ENCODE measurements around the gene GALNT15.

GALNT15 gene

DNA sequence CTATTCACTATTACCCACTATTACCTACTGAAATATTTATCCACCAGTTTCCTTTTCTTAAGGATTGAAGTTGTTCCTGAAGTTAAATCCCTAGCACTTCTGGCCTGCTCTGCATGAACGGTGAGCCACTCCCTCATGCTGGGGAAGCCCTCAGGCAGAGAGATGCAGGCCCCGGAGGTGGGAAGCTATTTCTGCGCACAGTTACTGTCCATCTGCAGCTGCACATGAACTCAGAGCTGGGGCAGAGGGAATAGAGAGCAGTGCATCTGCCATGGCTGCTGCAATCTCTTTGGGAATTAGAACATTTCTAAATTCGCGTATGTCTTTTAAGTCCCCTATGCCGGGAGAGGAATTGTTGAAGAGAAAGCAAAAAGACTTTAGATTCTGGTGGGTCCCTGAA is 6.3 kb upstream of the GALNT15 start:
- DNase-seq (ENCODE audit: low read depth in 2 of 2): no peak

DNA sequence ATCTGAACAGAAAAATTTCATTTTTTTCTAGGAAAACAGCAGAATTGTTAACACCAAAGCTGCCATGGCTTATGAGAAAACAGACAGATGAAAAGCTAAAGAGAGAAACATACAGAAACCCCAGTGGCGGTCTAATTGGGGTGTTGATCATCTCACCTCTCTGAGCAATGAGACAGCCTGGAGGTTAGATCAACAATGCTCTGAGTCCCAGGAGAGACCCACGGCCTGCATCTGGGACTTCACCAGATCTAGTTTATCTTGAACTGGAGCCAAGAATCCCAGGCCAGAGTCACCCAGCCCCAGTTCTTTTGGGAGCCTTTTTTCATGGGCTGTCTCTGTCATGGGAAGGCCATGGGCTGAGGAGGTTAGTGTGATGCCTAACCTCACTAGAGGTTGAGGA is 3.5 kb upstream of the GALNT15 start:
- DNase-seq (ENCODE audit: low read depth in 2 of 2): no peak

DNA sequence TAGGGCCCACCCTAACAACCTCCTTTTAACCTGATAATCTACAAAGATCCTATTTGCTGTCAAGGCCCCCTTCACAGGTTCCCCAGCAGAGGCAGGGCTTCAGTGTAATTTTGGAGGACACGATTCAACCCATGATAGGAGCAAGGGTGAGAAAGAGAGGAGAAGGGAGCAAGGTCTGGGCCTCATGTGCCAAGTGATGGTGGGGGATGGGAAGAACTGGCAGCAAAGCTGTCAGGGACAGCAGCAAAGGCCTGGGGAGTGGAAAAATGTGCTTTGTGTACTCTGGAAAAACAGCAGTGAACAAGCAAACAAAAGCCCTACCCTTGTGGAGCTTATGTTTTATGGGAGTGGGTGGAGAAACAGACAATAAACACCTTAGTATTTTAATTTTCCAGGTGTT is 2.7 kb upstream of the GALNT15 start:
- DNase-seq (ENCODE audit: low read depth in 2 of 2): no peak

DNA sequence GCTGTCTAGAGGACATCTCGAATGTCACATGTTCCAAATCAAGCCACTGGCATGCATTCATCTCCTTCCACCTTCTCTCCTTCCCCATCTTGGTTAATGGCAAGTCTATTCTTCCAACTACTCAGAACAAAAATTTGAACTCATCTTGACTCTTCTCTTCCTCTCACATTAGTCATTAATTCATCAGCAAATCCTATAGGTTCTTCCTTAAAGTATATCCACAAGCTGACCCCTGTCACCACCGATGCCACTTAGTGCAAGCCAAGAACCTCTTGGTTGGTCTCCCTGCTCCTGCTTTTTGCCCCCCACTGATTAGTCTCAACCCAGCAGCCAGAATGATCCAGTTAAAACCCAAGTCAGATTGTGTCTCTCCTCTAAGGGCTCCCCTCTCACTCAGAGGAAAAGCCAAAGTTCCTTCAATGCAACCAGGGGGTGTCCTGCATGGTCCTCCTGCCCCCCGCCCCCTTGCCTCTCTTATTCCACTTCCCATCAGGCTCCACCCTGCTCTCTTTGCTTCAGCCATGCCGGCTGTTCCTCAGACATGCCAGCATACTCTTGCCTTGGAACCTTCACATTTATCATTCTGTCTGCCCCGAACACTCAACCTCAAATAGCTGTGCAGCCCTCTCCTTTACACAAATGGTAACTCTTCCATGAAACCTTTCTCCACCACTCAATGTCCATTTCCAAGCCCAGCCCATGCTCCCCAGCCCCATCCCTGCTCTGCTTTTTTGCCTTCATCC is 1.0 kb upstream of the GALNT15 start:
- DNase-seq (ENCODE audit: low read depth in 2 of 2): no peak

DNA sequence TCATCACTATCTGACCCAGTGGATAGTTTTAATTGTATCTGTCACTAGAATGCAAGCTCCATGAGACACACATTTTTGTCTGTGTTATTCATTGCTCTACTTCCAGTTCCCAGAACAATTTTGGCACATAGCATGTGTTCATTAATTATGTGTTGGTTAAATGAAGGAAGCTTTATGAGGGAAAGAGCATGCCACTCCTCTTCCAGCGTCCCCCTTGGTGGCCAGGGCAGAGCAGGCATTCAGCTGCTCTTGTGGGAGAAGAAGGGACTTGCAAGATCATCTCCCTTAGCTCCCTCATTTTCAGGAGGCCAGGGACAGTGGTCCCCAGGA is 489 bp upstream of the GALNT15 start:
- DNase-seq (ENCODE audit: low read depth in 2 of 2): peak; percentile 78 to 79

DNA sequence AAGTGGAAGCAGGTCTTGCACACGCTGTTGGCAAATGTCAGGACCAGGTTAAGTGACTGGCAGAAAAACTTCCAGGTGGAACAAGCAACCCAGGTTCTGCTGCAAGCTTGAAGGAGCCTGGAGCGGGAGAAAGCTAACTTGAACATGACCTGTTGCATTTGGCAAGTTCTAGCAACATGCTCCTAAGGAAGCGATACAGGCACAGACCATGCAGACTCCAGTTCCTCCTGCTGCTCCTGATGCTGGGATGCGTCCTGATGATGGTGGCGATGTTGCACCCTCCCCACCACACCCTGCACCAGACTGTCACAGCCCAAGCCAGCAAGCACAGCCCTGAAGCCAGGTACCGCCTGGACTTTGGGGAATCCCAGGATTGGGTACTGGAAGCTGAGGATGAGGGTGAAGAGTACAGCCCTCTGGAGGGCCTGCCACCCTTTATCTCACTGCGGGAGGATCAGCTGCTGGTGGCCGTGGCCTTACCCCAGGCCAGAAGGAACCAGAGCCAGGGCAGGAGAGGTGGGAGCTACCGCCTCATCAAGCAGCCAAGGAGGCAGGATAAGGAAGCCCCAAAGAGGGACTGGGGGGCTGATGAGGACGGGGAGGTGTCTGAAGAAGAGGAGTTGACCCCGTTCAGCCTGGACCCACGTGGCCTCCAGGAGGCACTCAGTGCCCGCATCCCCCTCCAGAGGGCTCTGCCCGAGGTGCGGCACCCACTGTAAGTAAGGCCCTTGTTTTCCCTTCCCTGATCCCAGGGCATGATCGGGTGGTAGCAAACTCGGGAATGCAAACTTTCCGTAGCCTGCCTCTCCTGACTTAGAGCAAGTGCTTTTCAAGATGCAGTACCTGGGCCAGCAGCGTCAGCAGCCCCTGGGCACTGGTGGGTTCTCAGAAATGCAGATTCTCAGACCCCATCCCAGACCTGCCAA is 759 bp downstream of the GALNT15 start:
- DNase-seq (ENCODE audit: low read depth in 2 of 2): no peak

DNA sequence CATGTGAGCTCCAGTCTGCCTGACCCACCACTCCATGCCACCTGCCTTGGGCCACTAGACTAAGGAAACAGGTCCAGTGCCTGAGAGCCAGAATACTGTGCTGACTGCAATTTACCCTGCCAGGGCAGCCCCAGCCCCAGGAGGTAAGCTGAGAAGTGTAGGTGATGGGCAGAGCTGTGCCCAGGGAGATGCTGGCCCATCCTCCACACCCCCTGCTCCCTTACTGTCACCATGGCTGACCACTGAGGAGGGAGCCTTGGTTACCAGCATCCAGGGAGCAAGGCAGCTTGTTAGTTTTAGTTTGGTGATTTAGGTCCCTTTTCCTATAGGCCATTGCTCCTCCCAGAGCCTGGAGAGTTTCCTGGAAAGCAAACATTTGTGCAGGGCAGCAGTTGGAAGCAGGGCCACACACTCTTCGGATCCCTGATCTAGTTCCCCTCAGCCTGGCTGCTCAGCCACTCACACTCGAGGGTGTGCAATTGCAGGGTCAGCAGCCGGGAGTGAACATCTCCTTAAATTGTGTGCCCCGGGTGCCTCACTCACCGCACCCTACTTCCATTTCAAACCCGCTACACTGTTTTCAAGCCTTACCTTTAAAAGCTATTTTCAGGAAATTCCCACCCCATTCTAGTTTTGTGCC is 2.0 kb downstream of the GALNT15 start:
- DNase-seq (ENCODE audit: low read depth in 2 of 2): no peak

DNA sequence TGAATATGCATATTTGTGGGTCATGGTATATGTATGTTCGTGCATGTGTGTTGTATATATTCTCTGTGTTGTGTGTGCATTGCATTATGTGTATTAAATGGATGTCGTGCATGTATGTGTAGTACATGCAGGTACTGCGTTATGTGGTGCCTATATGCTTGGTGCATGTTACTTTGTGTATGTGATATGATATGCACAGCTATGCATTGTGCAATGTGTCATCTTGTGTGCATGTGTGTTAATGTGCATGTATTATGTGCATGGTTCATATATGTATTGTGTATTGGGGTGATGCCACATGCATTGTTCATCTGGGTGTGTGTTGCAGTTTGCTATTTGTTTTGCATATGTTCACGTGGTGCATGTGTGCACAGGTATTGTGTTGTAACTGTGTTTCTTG is 2.9 kb downstream of the GALNT15 start:
- DNase-seq (ENCODE audit: low read depth in 2 of 2): no peak

DNA sequence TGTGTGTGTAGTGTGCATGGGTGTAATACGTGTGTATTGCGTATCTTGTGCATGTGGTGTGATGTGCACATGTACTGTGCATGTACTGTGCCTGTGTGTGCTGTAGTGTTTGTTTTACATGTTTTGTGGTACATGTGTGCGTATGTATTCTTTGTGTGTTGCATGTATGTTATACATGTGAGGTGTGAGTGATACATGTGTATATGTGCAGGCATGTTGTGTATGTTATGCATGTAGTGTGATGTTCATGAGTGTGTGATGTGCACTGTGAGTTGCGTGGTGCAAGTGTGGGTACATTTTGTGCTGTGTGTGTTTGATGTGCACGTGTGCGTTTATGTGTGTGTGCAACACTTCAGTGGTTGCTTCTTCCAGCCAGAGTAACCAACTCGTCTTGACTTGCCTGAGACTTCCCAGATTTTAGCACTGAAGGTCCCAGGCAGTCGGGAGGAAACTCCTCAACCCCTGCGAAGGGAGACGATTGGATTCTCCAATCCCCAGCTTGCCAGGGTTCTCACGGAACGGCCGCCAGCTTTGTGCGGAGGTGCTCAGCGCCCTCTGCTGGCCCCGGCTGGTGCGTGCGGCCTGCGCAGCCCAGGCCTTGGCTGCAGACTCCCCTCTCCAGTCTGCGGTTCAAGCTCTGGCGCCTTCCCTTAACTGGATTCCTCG is 3.6 kb downstream of the GALNT15 start:
- DNase-seq (ENCODE audit: low read depth in 2 of 2): peak; percentile 84 to 86

DNA sequence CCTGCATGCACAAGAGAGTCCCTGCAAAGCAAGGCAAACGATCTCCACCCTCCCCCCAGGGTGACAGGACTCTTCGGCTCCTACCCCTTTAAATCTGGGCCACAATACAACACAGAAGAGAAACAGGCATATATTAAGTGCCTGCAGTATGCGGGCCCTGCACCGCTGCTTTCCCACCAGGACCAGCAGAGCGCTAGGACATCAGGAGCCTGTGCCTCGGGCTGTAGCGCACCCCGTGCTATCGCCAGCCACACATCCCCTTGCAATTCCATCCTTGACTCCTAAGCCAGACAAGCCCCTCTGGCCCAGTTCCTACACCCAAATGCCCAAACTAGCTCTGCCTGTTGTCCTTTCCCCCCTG is 4.1 kb downstream of the GALNT15 start:
- DNase-seq (ENCODE audit: low read depth in 2 of 2): no peak

DNA sequence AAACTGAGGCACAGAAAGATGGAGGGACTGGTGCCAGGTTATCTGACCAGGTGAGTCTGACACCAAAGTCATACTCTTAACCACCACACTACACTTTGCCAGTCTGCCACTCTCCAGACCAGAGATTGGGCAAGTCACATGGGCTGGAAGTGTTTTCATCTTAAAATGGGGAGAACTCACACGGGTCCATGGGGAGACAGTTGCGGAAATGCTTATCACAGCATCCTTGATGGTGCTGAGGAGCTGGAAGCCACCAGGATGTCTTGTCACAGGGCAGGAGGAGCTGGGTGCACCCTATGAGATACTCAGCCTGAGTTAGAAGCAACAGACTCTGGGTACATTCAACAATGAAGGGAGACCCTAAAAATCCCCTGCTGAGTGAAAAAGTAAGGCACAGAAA is 4.8 kb downstream of the GALNT15 start:
- no peak for DNase-seq (ENCODE audit: low read depth in 2 of 2)

DNA sequence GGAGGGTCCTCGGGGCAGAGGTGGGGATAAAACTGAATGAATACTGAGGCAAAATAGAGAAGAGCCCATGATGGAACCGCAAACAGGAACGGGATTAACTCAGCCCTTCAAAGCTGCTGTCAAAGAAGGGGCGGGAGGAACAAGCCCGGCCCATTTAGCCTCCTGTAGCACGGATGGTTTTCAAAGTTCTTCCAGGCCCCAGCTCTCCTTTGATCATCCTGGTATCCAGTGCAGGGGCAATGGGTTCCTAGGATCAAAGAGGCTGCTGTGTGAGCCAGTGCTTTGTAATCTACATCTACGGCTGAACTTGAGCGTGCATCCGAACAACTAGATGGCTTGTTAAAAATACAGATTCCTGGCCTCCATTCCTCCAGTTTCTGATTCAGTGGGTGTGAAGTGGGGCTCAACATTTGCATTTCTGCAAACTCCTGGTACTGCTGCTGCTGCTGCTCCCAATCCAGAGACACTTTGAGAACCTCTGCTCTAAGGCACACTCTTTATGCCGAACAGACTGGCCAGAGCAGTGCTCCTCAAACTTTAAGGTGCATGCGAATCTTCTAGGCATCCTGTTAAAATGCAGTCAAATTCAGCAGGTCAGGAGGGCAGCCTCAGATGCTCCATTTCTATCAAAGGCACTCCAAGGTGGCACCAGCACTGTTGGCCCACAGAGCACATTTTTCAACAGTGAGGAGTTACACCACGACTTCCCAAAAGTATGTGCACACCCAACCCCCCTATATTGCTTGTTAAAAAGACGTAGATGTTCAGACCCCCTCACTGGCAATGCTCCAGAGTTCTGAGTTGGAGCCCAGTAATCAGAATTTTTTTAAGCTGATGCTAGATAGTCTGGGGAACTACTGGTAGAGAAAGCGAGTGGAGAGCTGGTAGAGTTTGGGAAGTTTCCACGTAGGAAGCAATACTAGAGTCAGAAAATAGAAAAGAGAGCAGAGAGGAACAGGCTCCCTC is 5.6 kb downstream of the GALNT15 start:
- peak; percentile 62 to 64 for DNase-seq (ENCODE audit: low read depth in 2 of 2)

DNA sequence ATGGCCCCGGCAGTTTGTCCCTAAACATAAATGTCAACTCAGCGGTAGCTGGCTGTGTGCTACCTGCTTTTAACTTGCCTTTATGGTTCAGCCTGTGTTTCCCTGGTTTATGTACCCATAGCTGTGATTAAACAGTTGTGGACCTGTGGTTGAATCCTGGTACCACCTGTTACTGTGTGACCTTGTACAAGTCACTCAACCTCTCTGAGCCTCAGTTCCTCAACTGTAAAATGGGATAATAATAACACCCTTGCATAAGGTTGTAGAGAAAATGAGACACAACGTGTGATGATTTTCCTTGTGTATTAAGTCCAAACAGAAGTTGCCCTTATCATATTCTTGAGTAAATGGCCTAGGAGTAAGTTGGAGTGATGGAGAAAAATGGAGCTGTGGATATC is 6.3 kb downstream of the GALNT15 start:
- no peak for DNase-seq (ENCODE audit: low read depth in 2 of 2)

DNA sequence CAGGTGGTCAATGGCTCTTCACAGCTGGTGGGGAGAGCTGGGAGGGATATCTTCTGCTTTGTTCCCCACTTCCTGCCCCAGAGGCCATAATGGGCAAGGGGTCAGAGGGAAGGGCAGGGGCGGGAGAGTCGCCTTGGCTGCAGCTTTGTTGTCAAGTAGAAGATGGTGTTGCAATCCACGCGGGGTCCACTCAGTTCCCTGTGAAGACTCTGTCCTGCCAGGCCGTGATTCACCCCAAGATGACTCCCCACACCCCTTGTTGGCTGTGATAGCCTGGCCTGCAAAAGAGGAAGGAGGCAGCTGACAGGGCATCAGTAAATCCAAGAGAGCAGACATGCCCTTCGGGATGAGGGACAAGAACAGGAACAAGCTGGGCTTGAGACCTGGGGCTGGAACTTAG is 6.9 kb downstream of the GALNT15 start:
- DNase-seq (ENCODE audit: low read depth in 2 of 2): no peak

DNA sequence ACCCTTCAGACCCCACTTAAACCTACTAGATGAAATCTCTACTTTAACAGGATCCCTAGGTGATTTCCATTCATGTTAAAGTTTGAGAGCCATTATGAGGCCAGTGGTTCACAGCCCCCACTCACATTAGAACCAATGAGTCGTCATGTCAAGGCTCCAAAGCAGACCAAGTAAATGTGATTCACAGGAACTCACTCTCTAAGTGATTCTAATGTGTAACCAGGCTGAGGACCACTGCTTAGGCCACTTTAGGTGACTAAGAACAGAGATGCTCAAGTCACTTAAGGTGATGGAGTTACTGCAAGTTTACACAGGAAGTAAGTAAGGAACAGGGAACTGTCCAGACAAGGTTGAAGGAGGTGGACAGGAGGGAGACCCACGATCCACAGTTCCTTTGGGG is 7.7 kb downstream of the GALNT15 start:
- no peak for DNase-seq (ENCODE audit: low read depth in 2 of 2)

DNA sequence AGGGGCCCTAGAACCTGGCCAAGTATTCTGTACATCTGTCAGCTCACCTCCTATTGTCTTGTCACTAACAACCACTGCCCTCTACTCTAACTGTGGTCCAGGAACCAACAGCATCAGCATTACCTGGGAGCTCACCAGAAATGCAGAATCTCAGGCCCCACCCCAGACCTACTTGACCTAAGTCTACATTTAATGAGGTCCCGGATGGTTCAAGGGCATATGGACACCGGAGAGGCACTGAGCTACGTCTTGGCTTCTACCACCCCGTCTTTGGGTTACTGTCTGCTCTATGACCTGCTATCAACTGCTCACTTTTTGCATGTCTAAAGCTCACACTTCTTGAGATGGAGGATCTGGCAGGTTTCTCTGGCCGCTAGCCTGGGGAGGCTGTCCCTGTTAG is 8.1 kb downstream of the GALNT15 start:
- no peak for DNase-seq (ENCODE audit: low read depth in 2 of 2)

DNA sequence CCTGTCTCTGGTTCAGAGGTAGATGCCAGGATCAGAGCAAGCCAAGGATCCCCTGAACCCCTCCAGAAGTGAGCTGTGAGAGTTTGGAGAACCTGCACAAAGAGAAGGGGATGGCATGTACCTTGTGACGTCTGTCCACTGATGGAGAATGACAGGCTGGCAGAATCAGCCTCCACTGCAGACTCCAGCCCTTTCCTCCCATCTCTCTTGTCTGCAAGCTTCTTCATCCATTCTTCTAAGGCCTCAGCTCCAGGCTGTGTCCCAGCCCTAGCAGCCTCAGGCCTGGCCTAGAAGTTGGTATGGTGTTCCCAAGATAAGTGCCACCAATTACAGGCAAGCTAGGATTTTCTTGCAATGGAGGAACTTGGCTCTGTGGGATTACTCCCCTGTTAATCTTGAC is 8.6 kb downstream of the GALNT15 start:
- no peak for DNase-seq (ENCODE audit: low read depth in 2 of 2)

DNA sequence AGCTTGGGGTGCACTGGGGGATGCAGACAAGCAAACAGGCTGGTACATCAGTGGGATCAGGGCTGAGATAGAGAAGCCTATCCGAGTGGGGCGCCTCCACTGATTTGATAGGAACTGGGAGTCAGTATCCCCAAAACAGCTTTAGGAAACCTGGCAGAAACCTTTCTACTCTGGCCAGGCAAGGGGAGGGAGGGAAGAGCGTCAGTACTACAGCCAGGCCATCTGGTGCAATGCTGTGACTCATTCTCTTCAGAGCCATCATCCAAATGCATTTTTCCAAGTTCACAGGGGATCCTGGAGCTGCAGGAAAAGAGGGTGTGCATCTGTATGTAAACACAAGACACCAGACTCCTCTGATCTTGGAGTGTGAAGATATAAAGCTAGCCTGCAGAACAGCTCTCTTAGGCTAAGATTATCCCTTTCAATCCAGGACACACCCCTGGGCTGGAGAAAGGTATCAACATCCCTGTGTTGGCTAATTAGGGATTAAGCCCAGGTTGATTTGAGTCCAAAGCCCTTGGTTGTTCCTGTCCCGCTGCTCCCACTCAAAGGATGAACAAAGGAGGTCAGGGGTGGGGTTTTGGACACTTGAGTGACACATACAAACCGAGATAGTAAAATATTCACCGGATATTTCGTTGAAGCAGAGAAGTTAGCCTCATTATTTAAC is 9.3 kb downstream of the GALNT15 start:
- DNase-seq (ENCODE audit: low read depth in 2 of 2): peak; percentile 79 to 83

DNA sequence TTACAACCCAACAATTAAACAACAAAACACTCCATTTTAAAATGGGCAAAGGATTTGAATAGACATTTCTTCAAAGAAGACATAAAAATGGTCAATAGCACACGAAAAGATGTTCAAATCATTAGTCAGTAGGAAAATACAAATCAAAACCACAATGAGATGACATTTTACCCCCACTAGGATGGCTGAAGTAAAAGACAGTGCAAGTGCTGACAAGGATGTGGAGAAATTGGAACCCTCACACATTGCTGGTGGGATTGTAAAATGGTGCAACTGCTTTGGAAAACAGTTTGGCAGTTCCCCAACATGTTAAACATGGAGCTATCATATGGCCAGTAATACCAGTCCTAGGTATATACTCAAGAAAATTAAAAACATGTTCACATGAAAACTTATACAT is 11.6 kb downstream of the GALNT15 start:
- DNase-seq (ENCODE audit: low read depth in 2 of 2): peak; percentile 83 to 84

DNA sequence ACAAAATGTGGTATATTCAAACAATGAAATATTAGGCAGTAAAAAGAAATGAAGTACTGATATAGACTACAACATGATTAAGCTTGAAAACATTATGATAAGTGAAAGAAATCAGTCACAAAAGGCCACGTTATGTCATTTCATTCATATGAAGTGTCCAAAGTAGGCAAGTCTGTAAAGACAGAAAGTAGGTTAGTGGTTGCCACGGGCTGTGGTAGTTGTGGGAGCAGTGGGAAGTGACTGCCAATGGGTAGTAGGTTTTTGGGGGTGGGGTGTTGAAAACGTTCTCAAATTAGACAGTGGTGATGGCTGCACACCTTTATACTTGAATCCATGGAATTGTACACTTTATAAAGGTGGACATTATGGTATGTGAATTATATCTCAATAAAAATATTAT is 12.1 kb downstream of the GALNT15 start:
- DNase-seq (ENCODE audit: low read depth in 2 of 2): no peak
